COLO668 (cell line): ENCODE measurements around the gene VMO1.

Experiments
- DNase-seq: peaks from one replicate; lab custom pipeline; 2025; ENCODE audit not compliant: unreplicated experiment; lab: John Stamatoyannopoulos, UW

VMO1 gene

GRCh38 chr17:4800462-4801196 is 14.5 kb upstream of the VMO1 start:
- DNase-seq = peak; percentile 29

- DNase-seq = peak; percentile 19
These were observed 10.4 kb upstream of the VMO1 start for GRCh38 chr17:4796552-4796920.

DNA sequence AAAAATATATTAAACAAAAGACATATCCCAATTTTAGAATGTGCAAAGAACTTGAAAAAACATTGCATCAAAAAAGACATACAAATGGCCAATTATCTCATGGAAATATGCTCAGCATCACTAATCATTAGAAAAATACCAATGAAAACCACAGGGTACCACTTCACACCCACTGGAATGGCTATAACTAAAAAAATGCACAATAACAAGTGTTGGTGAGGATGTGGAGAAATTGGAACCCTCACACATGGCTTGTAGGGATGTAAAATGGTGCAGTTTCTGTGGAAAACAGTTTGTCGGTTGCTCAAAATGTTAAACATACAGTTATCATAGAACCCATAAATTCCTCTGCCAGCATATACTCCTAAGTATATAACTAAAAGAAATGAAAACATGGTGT is 9.0 kb upstream of the VMO1 start:
- DNase-seq = no peak

- DNase-seq = no peak
These were observed 4.5 kb upstream of the VMO1 start for GRCh38 chr17:4790705-4791088.

DNA sequence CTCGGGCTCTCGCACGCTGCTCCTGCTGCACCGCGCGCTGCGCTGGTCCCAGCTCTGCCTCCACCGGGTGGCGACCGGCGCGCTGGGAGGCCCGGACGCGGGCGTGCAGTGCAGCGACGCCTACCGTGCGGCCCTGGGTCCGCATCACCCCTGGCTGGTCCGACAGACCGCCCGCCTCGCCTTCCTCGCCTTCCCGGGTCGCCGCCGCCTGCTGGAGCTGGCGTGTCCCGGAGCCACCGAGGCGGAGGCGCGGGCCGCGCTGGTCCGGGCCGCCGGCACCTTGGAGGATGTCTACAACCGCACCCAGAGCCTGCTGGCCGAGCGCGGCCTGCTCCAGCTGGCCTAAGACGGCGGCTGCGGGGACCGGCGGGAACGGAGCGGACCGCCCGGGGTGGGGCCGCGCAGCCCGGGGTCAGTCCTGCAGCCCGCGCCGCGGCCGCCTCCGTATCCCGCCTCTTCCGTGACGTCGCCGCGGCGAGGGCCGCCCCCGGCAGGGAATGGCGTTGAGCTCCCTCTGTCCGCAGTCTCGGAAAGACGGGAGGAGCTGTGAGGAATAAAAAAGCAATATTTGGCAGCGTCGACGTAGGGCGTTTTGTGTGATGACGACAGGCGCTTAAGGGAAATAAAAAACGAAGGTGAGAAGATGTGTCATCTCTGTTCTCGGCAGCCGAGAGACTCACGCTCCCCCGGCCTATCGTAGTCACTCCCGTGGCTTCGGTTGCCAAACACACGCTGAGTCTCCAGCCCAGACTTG is 4.0 kb upstream of the VMO1 start:
- peak; percentile 84 for DNase-seq

DNA sequence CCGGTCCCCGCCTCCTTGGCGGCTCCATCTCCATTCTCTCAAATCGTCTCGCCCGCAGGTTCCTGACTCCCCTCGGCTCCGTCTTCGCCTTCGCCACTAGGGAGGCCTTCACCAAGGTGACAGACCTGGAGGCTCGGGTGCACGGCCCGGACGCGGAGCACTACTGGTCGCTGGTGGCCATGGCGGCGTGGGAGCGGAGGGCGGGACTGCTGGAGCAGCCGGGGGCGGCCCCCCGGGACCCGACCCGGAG is 3.5 kb upstream of the VMO1 start:
- DNase-seq = no peak

DNA sequence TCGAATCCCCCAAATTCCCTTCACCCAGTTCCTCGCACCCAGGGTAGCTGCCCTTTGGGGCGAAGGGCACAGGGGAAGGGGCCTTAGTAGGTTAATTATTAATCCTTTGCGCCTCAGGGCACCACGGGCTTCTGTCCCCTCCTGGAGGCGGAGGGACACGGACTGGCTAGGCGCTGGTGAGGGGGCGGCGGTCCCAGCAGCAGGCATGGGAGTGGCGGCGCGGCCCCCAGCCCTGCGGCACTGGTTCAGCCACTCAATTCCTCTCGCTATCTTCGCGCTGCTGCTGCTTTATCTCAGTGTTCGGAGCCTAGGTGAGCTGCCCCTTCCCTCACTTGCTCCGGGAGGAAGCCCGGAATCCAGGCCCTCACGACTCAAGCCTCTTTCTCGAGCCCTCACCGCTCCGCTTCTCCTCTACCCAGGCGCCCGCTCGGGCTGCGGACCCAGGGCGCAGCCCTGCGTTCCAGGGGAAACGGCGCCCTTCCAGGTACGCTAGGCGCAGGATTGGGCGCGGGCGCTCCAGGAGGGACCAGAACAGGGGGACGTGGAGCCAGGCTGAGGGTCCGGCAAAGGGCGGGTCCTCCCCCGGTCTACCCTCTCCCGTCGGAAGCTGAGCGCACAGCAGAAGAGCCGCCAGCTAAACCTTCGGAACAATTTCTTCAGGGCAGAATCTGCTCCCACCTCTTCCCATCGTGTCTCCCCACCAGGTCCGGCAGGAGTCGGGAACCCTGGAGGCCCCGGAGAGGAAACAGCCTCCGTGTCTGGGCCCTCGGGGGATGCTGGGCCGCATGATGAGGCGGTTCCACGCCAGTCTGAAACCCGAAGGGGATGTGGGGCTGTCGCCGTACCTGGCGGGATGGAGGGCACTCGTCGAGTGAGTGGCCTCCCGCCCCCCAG is 2.9 kb upstream of the VMO1 start, which contains the start of gene GLTPD2:
Gene GLTPD2, plus strand, starts transcription at position 158 of the 894 bp plus-strand sequence. Its CDS starts 48 bp downstream, at position 206.
- peak; percentile 26 for DNase-seq

GRCh38 chr17:4788159-4788806 is 2.1 kb upstream of the VMO1 start:
- no peak for DNase-seq

GRCh38 chr17:4786516-4786915 is 352 bp upstream of the VMO1 start:
- no peak for DNase-seq

DNA sequence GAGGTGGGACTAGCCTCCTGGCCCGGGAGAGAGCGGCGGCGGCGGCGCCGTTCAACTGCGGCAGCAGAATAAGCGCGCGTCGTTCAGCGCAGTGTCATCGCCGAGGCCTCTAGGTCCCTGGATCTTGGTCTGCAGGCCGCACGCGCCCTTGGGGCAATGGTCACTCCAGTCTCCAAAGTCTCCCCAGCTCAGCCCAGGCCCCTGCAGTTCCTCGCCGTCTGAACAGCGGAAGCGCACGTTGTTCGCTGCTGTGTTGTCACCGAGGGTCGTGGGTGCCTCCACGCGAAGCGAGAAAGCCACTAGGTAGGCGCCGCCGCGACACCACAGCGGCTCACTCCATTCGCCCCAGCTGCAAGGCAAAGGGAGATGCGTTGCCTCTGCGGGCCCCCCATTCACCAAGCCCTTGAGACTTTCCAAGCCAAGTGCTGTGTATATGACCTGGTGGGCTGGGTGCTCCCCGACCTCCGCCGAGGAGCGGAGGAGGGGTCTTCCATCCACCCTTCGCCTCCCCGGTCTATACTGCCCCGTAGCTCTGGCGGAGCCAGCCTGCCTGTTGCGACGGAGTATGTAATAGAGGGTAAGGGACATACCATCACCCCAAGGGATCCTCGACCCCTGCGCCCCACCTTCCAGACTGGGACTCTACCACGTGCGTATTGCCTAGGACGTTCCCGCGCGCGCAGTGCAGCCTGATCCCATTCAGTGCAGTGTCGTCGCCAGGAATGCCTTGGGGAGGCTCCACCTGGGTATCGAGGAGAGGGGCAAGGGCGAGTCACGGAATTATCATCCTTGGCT is 656 bp downstream of the VMO1 start:
- DNase-seq = no peak

DNA sequence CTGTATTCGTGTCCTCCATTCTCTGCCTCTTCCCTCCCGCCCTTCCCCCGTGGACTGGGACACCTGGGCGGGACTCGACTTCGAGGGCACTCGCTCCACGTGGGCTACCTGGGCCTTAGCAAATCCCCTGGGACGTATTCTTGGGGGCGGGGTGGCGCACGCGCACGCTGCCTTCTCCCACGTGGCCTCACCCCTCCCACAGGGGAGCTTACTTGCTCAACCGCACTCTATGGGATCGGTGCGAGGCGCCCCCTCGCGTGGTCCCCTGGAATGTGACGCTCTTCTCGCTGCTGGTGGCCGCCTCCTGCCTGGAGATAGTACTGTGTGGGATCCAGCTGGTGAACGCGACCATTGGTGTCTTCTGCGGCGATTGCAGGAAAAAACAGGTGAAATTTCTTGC is 3.5 kb downstream of the VMO1 start:
- peak; percentile 1 for DNase-seq

DNA sequence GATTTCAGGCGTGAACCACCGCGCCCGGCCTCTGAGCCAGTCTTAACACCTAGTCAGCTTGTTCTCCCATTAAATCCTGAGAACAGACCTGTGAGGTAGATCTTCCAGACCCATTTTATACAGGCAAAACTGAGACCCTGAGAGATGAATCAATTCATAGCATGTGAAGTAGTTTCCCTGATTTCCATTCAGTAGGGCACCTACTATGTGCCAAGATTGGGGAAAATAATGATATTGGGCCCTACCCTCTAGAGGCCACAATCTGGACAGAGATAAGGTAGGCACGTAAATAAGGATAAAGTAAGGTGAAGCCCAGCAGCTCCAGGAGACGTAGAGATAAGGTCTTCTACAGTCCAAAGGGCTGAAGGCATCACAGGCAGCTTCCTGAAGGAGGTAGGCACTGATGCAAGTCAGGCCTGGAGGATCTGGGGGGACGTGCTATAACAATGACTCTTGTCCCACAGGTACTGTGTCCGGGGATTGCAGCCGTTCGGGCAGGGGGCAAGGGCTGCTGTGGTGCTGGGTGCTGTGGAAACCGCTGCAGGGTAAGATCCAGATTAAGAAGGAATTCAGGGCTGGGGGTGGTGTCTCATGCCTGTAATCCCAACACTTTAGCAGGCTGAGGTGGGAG is 5.7 kb downstream of the VMO1 start:
- no peak for DNase-seq

DNA sequence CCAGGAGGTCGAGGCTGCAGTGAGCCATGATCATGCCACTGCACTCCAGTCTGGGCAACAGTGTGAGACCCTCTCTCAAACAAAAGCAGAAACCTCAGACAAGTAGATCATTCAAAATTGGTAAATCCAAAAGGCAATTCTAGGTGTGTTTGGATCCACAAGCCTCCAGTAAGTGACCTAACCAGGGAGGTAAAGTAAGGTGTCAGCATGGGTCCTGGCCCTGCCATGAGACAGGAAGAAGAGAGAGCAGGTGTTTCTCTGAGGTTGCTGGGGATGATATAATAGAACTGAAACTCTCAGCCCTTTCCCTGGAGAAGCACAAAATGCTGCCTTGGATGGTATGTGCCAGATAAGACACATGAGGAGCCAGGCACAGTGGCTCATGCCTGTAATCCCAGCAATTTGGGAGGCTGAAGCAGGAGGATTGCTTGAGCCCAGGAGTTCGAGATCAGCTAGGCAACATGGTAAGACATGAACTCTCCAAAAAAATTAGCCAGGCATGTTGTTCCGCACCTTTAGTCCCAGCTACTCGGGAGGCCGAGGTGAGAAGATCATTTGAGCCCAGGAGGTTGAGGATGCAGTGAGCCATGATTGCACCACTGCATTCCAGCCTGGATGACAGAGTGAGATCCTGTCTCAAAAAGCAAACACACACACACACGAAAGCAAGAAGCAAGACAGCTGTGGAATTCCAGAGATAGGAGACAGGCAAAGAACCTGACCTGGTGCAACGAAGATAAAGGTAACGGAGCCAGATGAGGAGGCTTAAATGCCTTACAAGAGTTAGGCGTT is 8.0 kb downstream of the VMO1 start:
- no peak for DNase-seq

- DNase-seq = peak; percentile 15
These were observed 13.9 kb downstream of the VMO1 start for GRCh38 chr17:4772235-4772613.

- DNase-seq = peak; percentile 20
These were observed 14.5 kb downstream of the VMO1 start, which contains the start of gene TM4SF5 for GRCh38 chr17:4771519-4772234. TM4SF5 (plus strand) TSS chr17:4771886; CDS start chr17:4771923, 37 bp downstream.

GRCh38 chr17:4769628-4770027 is 16.5 kb downstream of the VMO1 start:
- no peak for DNase-seq

- DNase-seq = no peak
These were observed 17.9 kb downstream of the VMO1 start for GRCh38 chr17:4768298-4768697.

DNA sequence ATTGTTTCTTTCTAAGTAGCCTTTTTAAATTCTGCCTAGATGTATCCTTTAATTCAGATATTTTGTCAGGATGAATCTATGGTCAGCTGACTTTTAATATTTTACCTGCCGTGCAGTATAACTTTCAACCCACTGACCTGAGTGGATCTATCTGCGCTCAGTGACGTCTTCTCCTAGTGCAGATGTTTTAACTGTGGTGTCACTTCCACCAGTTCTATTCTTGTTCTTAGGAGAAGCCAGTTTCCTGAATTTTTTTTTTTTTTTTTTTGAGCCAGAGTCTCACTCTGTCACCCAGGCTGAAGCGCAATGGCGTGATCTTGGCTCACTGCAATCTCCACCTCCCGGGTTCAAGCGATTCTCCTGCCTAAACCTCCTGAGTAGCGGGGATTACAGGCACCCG is 19.4 kb downstream of the VMO1 start:
- DNase-seq = no peak

GRCh38 chr17:4766201-4766600 is 20.0 kb downstream of the VMO1 start:
- no peak for DNase-seq
